ENCODE results near the gene ZNF648.
"Not testable (repeated sequence)": the region's sequence is repeated elsewhere in the genome, so short reads cannot be mapped to it uniquely, and the experiment has no call there.

ZNF648 gene

GRCh38 chr1:182061594-182061993 lies at the start of gene ZNF648:
Gene ZNF648 (minus strand): TSS chr1:182061712. CDS start chr1:182058010, 3,702 bp downstream.
- peaks cover 17% of the 10 kb centered on the region for H3K27me3 ChIP-seq (ENCODE audit: control insufficient read depth, insufficient read depth, low read length)
- no peaks in the 10 kb centered on the region for H3K36me3 ChIP-seq (ENCODE audit: control insufficient read depth, insufficient read depth, low read length)
- H3K9ac ChIP-seq (ENCODE audit: low read length) = no peak within 1 kb of the TSS
- no peaks in the 10 kb centered on the region for H3K4me1 ChIP-seq (ENCODE audit: control insufficient read depth, insufficient read depth, low read length)
- H3K4me3 ChIP-seq (ENCODE audit: low read length) = no peak within 1 kb of the TSS
- no peaks in the 10 kb centered on the region for H3K9me3 ChIP-seq (ENCODE audit: control insufficient read depth, low read length)

GRCh38 chr1:182110635-182111034 lies 49.1 kb upstream of the ZNF648 start:
- Histone ChIP-seq H3K9ac (ENCODE audit: low read length) (no peak overlapping the region), H3K27me3 (ENCODE audit: control insufficient read depth, insufficient read depth, low read length) (no peaks in the 10 kb centered on the region), H3K9me3 (ENCODE audit: control insufficient read depth, low read length) (no peaks in the 10 kb centered on the region), H3K36me3 (ENCODE audit: control insufficient read depth, insufficient read depth, low read length) (no peaks in the 10 kb centered on the region), H3K4me3 (ENCODE audit: low read length) (no peak overlapping the region), H3K4me1 (ENCODE audit: control insufficient read depth, insufficient read depth, low read length) (peaks cover 14% of the 10 kb centered on the region)

GRCh38 chr1:182109771-182110170 lies 48.3 kb upstream of the ZNF648 start:
- H3K9ac ChIP-seq (ENCODE audit: low read length) = no peak overlapping the region
- H3K27me3 ChIP-seq (ENCODE audit: control insufficient read depth, insufficient read depth, low read length) = no peaks in the 10 kb centered on the region
- H3K4me1 ChIP-seq (ENCODE audit: control insufficient read depth, insufficient read depth, low read length) = peaks cover 13% of the 10 kb centered on the region
- no peak overlapping the region for H3K4me3 ChIP-seq (ENCODE audit: low read length)
- H3K9me3 ChIP-seq (ENCODE audit: control insufficient read depth, low read length) = no peaks in the 10 kb centered on the region
- no peaks in the 10 kb centered on the region for H3K36me3 ChIP-seq (ENCODE audit: control insufficient read depth, insufficient read depth, low read length)

GRCh38 chr1:182107209-182107608 lies 45.7 kb upstream of the ZNF648 start:
- Histone ChIP-seq H3K9ac (ENCODE audit: low read length) (no peak overlapping the region), H3K4me1 (ENCODE audit: control insufficient read depth, insufficient read depth, low read length) (no peaks in the 10 kb centered on the region), H3K36me3 (ENCODE audit: control insufficient read depth, insufficient read depth, low read length) (no peaks in the 10 kb centered on the region), H3K9me3 (ENCODE audit: control insufficient read depth, low read length) (no peaks in the 10 kb centered on the region), H3K27me3 (ENCODE audit: control insufficient read depth, insufficient read depth, low read length) (no peaks in the 10 kb centered on the region), H3K4me3 (ENCODE audit: low read length) (no peak overlapping the region)

- Histone ChIP-seq H3K4me1 (ENCODE audit: control insufficient read depth, insufficient read depth, low read length) (no peaks in the 10 kb centered on the region), H3K9ac (ENCODE audit: low read length) (no peak overlapping the region), H3K27me3 (ENCODE audit: control insufficient read depth, insufficient read depth, low read length) (no peaks in the 10 kb centered on the region), H3K4me3 (ENCODE audit: low read length) (no peak overlapping the region), H3K9me3 (ENCODE audit: control insufficient read depth, low read length) (no peaks in the 10 kb centered on the region), H3K36me3 (ENCODE audit: control insufficient read depth, insufficient read depth, low read length) (no peaks in the 10 kb centered on the region)
These were observed 40.5 kb upstream of the ZNF648 start for GRCh38 chr1:182102043-182102416.

- Histone ChIP-seq H3K36me3 (ENCODE audit: control insufficient read depth, insufficient read depth, low read length) (no peaks in the 10 kb centered on the region), H3K4me3 (ENCODE audit: low read length) (no peak overlapping the region), H3K9me3 (ENCODE audit: control insufficient read depth, low read length) (no peaks in the 10 kb centered on the region), H3K4me1 (ENCODE audit: control insufficient read depth, insufficient read depth, low read length) (no peaks in the 10 kb centered on the region), H3K9ac (ENCODE audit: low read length) (no peak overlapping the region), H3K27me3 (ENCODE audit: control insufficient read depth, insufficient read depth, low read length) (no peaks in the 10 kb centered on the region)
These were observed 40.0 kb upstream of the ZNF648 start for GRCh38 chr1:182101415-182102042.

GRCh38 chr1:182098301-182098700 lies 36.8 kb upstream of the ZNF648 start:
- Histone ChIP-seq H3K9me3 (ENCODE audit: control insufficient read depth, low read length) (no peaks in the 10 kb centered on the region), H3K4me1 (ENCODE audit: control insufficient read depth, insufficient read depth, low read length) (no peaks in the 10 kb centered on the region), H3K4me3 (ENCODE audit: low read length) (no peak overlapping the region), H3K9ac (ENCODE audit: low read length) (no peak overlapping the region), H3K27me3 (ENCODE audit: control insufficient read depth, insufficient read depth, low read length) (no peaks in the 10 kb centered on the region), H3K36me3 (ENCODE audit: control insufficient read depth, insufficient read depth, low read length) (no peaks in the 10 kb centered on the region)

- Histone ChIP-seq H3K4me1 (ENCODE audit: control insufficient read depth, insufficient read depth, low read length) (no peaks in the 10 kb centered on the region), H3K9ac (ENCODE audit: low read length) (no peak overlapping the region), H3K4me3 (ENCODE audit: low read length) (no peak overlapping the region), H3K27me3 (ENCODE audit: control insufficient read depth, insufficient read depth, low read length) (no peaks in the 10 kb centered on the region), H3K9me3 (ENCODE audit: control insufficient read depth, low read length) (no peaks in the 10 kb centered on the region), H3K36me3 (ENCODE audit: control insufficient read depth, insufficient read depth, low read length) (no peaks in the 10 kb centered on the region)
These were observed 34.4 kb upstream of the ZNF648 start for GRCh38 chr1:182095946-182096345.

- H3K36me3 ChIP-seq (ENCODE audit: control insufficient read depth, insufficient read depth, low read length); H3K4me3 ChIP-seq (ENCODE audit: low read length); H3K9ac ChIP-seq (ENCODE audit: low read length); H3K27me3 ChIP-seq (ENCODE audit: control insufficient read depth, insufficient read depth, low read length); H3K9me3 ChIP-seq (ENCODE audit: control insufficient read depth, low read length); H3K4me1 ChIP-seq (ENCODE audit: control insufficient read depth, insufficient read depth, low read length): not testable (repeated sequence)
These were observed 33.0 kb upstream of the ZNF648 start for GRCh38 chr1:182094514-182095005.

GRCh38 chr1:182093781-182094180 lies 32.3 kb upstream of the ZNF648 start:
- no peaks in the 10 kb centered on the region for H3K9me3 ChIP-seq (ENCODE audit: control insufficient read depth, low read length)
- H3K4me1 ChIP-seq (ENCODE audit: control insufficient read depth, insufficient read depth, low read length) = no peaks in the 10 kb centered on the region
- no peak overlapping the region for H3K9ac ChIP-seq (ENCODE audit: low read length)
- no peaks in the 10 kb centered on the region for H3K27me3 ChIP-seq (ENCODE audit: control insufficient read depth, insufficient read depth, low read length)
- no peak overlapping the region for H3K4me3 ChIP-seq (ENCODE audit: low read length)
- H3K36me3 ChIP-seq (ENCODE audit: control insufficient read depth, insufficient read depth, low read length) = no peaks in the 10 kb centered on the region

GRCh38 chr1:182092336-182092735 lies 30.8 kb upstream of the ZNF648 start:
- Histone ChIP-seq H3K4me3 (ENCODE audit: low read length) (no peak overlapping the region), H3K36me3 (ENCODE audit: control insufficient read depth, insufficient read depth, low read length) (no peaks in the 10 kb centered on the region), H3K9ac (ENCODE audit: low read length) (no peak overlapping the region), H3K4me1 (ENCODE audit: control insufficient read depth, insufficient read depth, low read length) (peaks cover 10% of the 10 kb centered on the region), H3K9me3 (ENCODE audit: control insufficient read depth, low read length) (no peaks in the 10 kb centered on the region), H3K27me3 (ENCODE audit: control insufficient read depth, insufficient read depth, low read length) (no peaks in the 10 kb centered on the region)

GRCh38 chr1:182091083-182091482 lies 29.6 kb upstream of the ZNF648 start:
- Histone ChIP-seq H3K27me3 (ENCODE audit: control insufficient read depth, insufficient read depth, low read length) (no peaks in the 10 kb centered on the region), H3K36me3 (ENCODE audit: control insufficient read depth, insufficient read depth, low read length) (no peaks in the 10 kb centered on the region), H3K9me3 (ENCODE audit: control insufficient read depth, low read length) (no peaks in the 10 kb centered on the region), H3K4me3 (ENCODE audit: low read length) (no peak overlapping the region), H3K4me1 (ENCODE audit: control insufficient read depth, insufficient read depth, low read length) (peaks cover 13% of the 10 kb centered on the region), H3K9ac (ENCODE audit: low read length) (no peak overlapping the region)

Data from mucosa of stomach (tissue), 1 donor.